OCI-LY3 (cell line): ENCODE results near the gene ZNF606.

Experiments
- CTCF ChIP-seq: fragments of 200-600, 300-600 bp; sonication (generic); IDR thresholded peaks from 2 replicates; pipeline ENCODE4 v1.5.1; 2014; ENCODE audit warnings: antibody characterized with exemption, low read length, low read depth
- EZH2phosphoT487 ChIP-seq: fragments of 200-600 bp; shearing (Covaris generic); IDR thresholded peaks from 2 replicates; pipeline ENCODE4 v1.6.1; 2018; ENCODE audit warnings: antibody characterized with exemption, mixed run types, low read depth

GRCh38 chr19:58000677-58001076 lies 1.9 kb downstream of the ZNF606 start:
- no peak for TF ChIP-seq CTCF
- no peak for TF ChIP-seq EZH2phosphoT487
